SKM-1 (cell line): ENCODE results near the gene ACKR2.

Experiments used
- DNase-seq: peaks from one replicate; lab custom pipeline; 2025; ENCODE audit not compliant: unreplicated experiment; lab: John Stamatoyannopoulos, UW

ACKR2 gene, protein sequence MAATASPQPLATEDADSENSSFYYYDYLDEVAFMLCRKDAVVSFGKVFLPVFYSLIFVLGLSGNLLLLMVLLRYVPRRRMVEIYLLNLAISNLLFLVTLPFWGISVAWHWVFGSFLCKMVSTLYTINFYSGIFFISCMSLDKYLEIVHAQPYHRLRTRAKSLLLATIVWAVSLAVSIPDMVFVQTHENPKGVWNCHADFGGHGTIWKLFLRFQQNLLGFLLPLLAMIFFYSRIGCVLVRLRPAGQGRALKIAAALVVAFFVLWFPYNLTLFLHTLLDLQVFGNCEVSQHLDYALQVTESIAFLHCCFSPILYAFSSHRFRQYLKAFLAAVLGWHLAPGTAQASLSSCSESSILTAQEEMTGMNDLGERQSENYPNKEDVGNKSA

DNA sequence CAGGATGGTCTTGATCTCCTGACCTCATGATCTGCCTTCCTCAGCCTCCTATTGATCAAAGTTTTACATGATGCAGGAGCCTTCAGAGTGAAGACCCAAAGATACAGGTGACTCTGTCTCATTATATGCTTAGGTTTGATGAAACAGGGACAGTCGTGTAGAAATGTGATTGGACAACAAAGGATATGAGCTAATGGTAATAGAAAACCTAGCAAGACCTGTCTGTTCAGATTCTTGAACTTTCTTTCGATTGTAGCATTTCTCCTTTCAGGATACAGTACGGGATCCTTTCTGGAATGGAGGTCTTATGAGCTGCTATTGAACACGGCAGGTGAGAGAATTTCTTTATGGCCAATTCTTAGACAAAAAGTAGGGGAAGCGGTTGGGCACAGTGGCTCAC lies at the start of gene ACKR2:
Gene ACKR2 (plus strand): TSS at position 244 of the 400 bp plus-strand sequence. CDS start 55,058 bp downstream, outside the sequence.
- DNase-seq = no peak

DNA sequence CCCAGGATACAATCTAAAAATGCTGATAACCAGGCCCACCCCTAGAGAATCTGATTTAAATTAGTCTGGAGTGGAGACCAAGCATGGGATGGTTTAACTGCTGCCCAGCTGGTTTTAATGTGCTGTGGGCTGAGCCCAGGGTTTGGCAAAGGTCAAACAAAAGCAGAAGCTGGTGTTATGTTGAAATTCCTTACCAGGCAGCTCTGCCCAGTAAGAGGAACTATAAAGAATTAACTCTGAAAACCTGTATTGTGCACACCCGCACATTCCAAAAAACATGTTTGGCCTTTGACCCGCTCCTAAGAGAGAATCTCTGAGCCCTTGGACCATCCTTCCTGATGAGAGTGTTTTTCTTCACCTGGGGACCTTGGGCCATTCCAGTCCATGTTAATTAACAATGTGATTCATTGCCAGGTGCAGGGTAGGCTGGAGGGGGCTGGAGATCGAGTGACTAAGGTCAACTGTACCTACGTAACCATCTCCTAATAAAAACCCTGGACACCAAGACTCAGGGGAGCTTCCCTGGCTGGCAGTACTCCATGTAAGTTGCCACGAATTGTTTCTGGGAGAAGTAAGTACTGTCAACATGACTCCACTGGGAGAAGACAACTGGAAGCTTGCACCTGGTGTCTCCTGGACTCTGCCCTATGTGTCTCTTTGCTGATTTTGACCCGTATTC lies 47.1 kb upstream of the ACKR2 start:
- DNase-seq = peak; percentile 91

- no peak for DNase-seq
Measured at GRCh38 chr3:42763021-42763420, 46.2 kb upstream of the ACKR2 start.

- DNase-seq = no peak
Measured at GRCh38 chr3:42764115-42764514, 45.1 kb upstream of the ACKR2 start.

DNA sequence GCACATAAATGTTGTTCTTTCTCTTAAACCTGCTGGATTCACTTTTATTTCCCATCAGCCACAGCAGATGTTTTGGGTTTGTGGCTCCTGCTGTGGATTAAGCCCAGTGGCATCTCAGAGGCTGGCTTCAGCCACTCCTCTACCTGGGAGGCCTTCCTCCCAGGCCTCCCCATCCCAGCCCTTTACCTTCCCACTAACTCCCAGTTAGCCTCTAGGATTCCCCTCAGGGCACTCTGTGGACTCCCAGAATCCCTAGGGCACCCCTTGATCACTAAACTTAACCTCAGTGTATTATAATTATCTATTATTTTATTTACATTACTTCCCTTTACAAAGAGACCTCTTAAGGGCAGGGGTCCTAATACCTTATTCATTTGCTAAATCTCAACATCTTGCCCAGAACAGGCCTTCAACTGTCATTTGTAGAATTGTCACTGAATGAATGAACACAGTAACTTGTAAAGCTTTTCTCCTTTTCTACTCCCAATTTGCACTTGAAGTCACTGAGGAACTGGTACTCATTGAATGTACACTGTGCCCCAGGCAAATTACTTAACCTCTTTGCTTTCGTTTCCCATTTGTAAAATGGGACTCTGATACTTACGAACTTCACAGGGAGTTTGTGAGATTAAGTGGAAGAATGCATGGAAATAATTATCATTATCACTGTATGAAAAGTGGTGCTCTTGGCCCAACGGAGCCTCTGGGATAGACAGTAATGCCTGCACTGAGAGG lies 44.5 kb upstream of the ACKR2 start:
- DNase-seq = no peak

DNA sequence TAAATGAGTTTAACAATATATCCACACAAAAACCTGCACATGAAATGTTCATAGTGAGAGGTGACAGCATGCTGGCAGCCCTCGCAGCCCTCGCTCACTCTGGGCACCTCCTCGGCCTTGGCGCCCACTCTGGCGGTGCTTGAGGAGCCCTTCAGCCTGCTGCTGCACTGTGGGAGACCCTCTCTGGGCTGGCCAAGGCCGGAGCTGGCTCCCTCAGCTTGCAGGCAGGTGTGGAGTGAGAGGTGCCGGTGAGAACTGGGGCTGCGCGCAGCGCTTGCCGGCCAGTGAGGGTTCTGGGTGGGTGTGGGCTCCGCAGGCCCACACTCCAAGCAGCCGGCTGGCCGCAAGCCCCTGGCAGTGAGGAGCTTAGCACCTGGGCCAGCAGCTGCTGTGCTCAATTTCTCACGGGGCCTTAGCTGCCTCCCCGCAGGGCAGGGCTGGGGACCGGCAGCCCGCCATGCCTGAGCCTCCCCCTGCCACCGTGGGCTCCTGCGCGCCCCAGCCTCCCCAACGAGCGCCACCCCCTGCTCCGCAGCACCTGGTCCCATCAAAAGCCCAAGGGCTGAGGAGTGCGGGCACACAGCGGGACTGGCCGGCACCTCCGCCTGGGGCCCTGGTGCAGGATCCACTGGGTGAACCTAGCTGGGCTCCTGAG lies 39.6 kb upstream of the ACKR2 start:
- no peak for DNase-seq

GRCh38 chr3:42771271-42771670 lies 38.0 kb upstream of the ACKR2 start:
- DNase-seq = no peak

GRCh38 chr3:42772670-42773408 lies 36.4 kb upstream of the ACKR2 start, which contains the start of gene CCDC13:
Gene CCDC13 (minus strand): TSS chr3:42773253. CDS start chr3:42758345, 14,908 bp downstream.
- DNase-seq = peak; percentile 92

DNA sequence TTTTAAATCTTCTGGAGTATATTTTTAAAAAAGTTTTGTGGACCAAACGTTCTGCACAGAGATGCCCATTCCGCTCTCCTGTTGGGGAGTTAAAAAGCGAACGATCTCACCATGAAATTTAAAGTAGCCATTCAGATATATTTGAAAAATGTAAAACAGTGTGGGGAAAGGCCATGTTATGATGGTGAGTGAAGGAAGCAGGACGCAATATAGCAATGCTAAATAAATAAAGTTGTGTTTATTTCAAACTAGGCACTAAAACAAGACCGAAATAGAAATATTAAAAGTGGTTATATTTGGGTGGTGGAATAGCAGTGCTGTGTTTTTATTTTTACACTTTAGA lies 35.9 kb upstream of the ACKR2 start:
- DNase-seq = no peak

DNA sequence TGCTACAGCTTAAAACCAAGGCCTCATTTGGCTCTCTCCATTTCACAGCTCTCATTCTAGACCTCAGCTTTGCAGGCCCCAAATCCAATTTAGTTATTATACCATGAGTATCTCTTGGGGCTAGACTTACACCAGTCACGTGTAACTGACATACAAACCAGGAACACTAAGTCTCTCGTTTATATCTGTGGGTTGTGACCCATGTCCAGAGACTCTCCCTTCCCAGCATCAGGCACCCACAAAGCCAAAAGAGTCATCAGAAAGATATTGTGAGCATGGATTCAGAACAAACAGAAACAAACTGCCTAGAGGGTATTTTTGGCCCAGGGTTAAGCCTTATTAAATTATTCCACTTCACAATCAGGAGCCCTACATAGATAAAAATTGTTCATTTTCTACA lies 30.6 kb upstream of the ACKR2 start:
- DNase-seq = no peak

DNA sequence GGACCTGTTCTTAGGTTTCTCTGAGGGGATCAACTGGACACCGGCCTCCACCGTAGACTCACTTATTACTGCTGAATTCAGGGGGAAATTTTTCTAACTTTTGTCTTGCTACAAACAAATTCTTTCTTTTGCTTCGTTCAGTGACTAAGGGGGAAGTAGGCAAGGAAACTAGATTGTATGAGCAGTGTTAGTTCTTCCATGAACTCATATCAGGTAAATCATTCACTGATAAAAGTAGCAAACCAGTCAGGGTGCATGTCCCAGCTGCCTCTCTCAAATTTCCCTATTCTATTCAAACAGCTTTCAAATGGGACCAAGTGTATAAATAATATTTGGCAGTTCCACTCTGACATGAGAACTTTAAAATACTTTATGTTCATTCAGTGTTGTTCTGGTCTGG lies 28.8 kb upstream of the ACKR2 start:
- no peak for DNase-seq

DNA sequence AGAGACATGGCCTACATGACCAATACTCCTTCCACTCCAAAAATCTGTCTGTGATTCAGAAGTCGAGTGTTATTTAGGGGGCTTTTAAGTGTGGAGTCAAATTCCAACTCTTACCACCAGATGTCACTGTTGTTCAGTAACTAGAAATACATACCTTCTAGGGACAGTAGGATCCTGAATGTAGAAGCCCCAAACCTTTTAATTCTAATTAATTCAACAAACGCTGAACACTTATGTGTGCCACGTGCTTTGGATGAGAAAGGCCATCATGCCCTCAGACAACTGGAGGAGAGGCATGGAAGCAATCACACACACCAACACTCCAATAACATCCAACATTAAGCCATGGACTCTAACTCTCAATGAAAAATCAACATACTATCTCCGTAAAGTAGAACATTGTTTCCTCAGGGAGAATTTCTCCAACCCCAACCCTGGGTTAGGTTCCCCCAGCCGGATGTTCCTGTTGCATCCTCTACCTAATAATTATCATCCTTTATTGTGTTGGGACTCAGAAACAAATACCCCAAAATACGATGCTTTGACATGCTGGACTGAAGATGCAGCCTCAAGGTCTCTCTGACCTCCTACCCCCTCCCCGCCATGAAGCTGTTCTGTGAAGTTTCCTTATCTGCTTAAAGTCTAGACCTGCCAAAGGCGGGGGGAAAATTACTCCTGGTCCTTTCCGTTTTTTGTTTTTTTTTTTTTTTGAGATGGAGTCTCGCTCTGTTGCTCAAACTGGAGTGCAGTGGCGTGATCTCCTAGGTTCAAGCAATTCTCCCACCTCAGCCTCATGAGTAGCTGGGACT lies 28.1 kb upstream of the ACKR2 start:
- DNase-seq = peak; percentile 4

DNA sequence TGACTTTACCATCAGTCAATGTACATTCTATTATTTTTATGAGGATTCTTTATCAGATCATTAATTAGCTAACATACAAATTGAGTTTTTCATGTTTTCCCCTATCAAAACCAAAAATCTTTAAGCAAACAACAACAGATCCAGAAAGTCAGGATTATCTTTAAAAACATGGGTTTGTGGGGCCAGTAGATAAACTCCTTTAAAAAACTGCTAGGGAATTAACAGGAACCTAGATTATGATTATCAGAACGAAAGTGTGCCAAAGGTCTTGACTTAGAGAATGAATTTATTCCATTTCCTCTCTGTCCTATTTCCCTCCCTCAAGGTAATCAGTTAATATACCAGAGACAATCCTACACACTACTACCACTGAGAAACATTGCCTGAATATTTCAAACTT lies 23.0 kb upstream of the ACKR2 start:
- no peak for DNase-seq

DNA sequence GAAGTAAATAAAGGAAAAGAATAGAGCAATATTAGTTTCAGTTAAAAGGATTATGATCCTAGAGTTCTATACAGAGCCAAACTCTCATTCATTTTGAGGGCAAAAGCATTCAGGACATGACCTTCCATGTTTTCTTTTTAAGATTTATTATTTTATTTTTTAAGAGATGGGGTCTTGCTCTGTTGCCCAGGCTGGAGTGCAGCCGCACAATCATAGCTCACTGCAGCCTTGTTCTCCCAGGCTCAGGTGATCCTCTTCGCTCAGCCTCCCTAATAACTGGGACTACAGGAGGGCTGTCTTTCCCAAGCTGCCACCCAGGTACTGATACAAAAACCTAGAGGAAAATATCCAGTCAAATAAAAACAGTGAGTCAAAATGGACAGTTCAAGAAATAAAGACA lies 22.6 kb upstream of the ACKR2 start:
- no peak for DNase-seq

DNA sequence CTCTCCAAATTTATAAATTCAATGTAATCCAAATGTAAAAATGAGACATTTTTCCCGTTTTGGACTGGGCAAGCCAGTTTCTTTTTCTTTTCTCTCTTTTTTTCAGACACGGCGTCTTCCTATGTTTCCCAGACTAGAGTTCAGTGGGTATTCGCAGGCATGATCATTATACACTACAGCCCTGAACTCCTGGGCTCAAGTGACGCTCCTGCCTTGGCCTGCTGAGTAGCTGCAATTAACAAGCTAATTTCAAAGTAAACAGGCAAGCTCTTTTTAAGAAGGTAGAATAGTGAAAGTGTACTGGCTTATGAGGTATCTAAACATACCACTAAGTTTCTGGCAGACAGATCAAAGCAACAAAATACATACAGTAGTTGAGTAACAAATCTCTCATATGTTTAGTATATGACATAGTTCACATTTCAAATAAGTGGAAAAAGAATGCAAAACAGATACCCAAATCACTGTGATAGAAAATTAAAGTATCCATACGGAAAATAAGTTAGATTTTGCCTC lies 18.5 kb upstream of the ACKR2 start:
- no peak for DNase-seq

- DNase-seq = no peak
Measured at GRCh38 chr3:42795621-42796181, 13.5 kb upstream of the ACKR2 start.

- DNase-seq = no peak
Measured at GRCh38 chr3:42796332-42796885, 12.8 kb upstream of the ACKR2 start.

DNA sequence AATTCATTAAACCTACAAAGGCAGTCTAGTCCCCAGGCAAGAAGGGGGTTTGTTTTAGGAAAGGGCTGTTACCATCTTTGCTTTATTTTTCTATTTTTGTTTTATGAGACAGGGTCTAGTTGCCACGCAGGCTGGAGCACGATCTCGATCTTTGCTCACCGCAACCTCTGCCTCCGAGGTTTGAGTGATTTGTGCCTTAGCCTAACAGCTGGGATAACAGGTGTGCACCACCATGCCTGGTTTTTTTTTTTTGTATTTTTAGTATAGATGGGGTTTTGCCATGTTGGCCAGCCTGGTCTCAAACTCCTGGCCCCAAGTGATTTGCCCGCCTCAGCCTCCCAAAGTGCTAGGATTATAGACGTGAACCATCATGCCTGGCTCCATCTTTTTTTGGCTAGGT lies 9.9 kb upstream of the ACKR2 start:
- no peak for DNase-seq

GRCh38 chr3:42800251-42800650 lies 9.0 kb upstream of the ACKR2 start:
- no peak for DNase-seq
